Activated CD8-positive, alpha-beta T cell treated with anti-CD3 and anti-CD28 coated beads for 36 hours (primary cell): ENCODE results near the gene GRID2. TPM values are rescaled to one million over a fixed set of nuclear protein-coding genes. Genes with fewer than 3 reads are reported as not detected.

Experiments
- ATAC-seq: fragments of 200-7000 bp; cut with Tn5 transposase; one replicate; pipeline ENCODE4 v1.10.0; 2021; ENCODE audit warnings: mild to moderate bottlenecking, moderate library complexity
- CTCF ChIA-PET: fragments of 350-600 bp; sonication (Branson Sonifier 250); formaldehyde crosslinking; loops from one replicate; lab custom pipeline; 2021; ENCODE audit warnings: antibody characterized with exemption; lab: Charles Lee
- POLR2A ChIA-PET: fragments of 350-600 bp; sonication (Branson Sonifier 250); formaldehyde crosslinking; loops from one replicate; lab custom pipeline; 2021; ENCODE audit warnings: antibody characterized with exemption; lab: Charles Lee
- DNase-seq: peaks from one replicate; pipeline ENCODE4 v3.0.0-alpha.2; 2020
- H3K27ac Mint-ChIP-seq: one replicate; pipeline ENCODE4 v1.8.0; 2021; ENCODE audit warnings: mild to moderate bottlenecking, mixed read lengths
- H3K27me3 Mint-ChIP-seq: one replicate; pipeline ENCODE4 v1.8.0; 2021; ENCODE audit warnings: mixed read lengths
- H3K36me3 Mint-ChIP-seq: one replicate; pipeline ENCODE4 v1.8.0; 2021; ENCODE audit warnings: low read depth, mixed read lengths
- H3K4me1 Mint-ChIP-seq: one replicate; pipeline ENCODE4 v1.8.0; 2021; ENCODE audit warnings: low read depth, mixed read lengths
- H3K4me3 Mint-ChIP-seq: one replicate; pipeline ENCODE4 v1.8.0; 2021; ENCODE audit warnings: mild to moderate bottlenecking, moderate library complexity, mixed read lengths
- H3K9me3 Mint-ChIP-seq: one replicate; pipeline ENCODE4 v1.8.0; 2021; ENCODE audit warnings: mixed read lengths
- intact Hi-C: fragments of 100-400 bp; cut with micrococcal nuclease; formaldehyde crosslinking; loops from one replicate; pipeline ENCODE4 v1.10.0; 2022
- total RNA-seq, 2 experiments: library from RNA; stranded (reverse); gene quantifications; one replicate each; pipeline ENCODE4 v1.2.3, GENCODE V29; 2021
- TF ChIP-seq, protein P1 (sequence below): fragments of 200-600 bp; IDR thresholded peaks from one replicate; pipeline ENCODE4 v1.8.0; 2022; ENCODE audit warnings: antibody characterized with exemption, mild to moderate bottlenecking

GRID2 gene
- total RNA-seq, 2 experiments from 2014 or later: not detected

GRCh38 chr4:93814141-93814540, 1510.4 kb downstream of the GRID2 start:
- no peak for DNase-seq
- ChIA-PET CTCF (no interaction called here), POLR2A (no interaction called here)
- no peak for ATAC-seq
- no peak overlapping the region for H3K27ac Mint-ChIP-seq
- H3K9me3 Mint-ChIP-seq: no peaks in the 10 kb centered on the region
- TF ChIP-seq, protein P1, sequence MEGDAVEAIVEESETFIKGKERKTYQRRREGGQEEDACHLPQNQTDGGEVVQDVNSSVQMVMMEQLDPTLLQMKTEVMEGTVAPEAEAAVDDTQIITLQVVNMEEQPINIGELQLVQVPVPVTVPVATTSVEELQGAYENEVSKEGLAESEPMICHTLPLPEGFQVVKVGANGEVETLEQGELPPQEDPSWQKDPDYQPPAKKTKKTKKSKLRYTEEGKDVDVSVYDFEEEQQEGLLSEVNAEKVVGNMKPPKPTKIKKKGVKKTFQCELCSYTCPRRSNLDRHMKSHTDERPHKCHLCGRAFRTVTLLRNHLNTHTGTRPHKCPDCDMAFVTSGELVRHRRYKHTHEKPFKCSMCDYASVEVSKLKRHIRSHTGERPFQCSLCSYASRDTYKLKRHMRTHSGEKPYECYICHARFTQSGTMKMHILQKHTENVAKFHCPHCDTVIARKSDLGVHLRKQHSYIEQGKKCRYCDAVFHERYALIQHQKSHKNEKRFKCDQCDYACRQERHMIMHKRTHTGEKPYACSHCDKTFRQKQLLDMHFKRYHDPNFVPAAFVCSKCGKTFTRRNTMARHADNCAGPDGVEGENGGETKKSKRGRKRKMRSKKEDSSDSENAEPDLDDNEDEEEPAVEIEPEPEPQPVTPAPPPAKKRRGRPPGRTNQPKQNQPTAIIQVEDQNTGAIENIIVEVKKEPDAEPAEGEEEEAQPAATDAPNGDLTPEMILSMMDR: no peak
- peaks cover 2% of the 10 kb centered on the region for H3K27me3 Mint-ChIP-seq
- no peaks in the 10 kb centered on the region for H3K4me1 Mint-ChIP-seq
- intact Hi-C loops: no loop called here
- H3K4me3 Mint-ChIP-seq: no peak overlapping the region
- no peaks in the 10 kb centered on the region for H3K36me3 Mint-ChIP-seq

DNA sequence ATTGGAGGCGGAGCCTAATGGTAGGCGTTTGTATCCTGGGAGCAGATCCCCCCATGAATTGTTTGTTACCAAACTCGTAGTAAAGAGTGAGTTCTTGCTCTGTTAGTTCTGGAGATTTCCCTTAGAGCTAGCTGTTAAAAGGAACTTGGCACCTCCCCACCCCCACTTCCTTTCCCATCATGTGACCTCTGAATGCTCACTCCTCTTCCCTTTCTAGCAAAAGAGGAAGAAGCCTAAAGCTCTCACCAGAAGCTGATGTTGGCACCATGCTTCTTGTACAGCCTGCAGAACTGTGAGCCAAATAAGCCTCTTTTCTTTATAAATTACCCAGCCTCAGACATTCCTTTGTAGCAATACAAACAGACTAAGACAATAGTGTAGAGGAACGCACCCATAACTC, 1511.0 kb downstream of the GRID2 start:
- no peak overlapping the region for H3K27ac Mint-ChIP-seq
- no peaks in the 10 kb centered on the region for H3K4me1 Mint-ChIP-seq
- H3K9me3 Mint-ChIP-seq: no peaks in the 10 kb centered on the region
- peaks cover 2% of the 10 kb centered on the region for H3K27me3 Mint-ChIP-seq
- DNase-seq: no peak
- ChIA-PET POLR2A (no interaction called here), CTCF (no interaction called here)
- intact Hi-C loops: no loop called here
- no peak overlapping the region for H3K4me3 Mint-ChIP-seq
- H3K36me3 Mint-ChIP-seq: no peaks in the 10 kb centered on the region
- TF ChIP-seq, protein P1: no peak
- ATAC-seq: no peak
